A172 (cell line): ENCODE measurements around the gene ADGRD1. TPM values are rescaled to one million over a fixed set of nuclear protein-coding genes. Genes with fewer than 3 reads are reported as not detected.

ENCODE experiments used
- DNase-seq: peaks from one replicate; pipeline ENCODE4 v3.0.0-alpha.2; 2015; ENCODE audit warnings: low spot score
- total RNA-seq: library from RNA; depleted of rRNA; stranded (reverse); fragments of >200 nt; shearing (Covaris generic); gene quantifications from 2 replicates; pipeline ENCODE4 v1.2.3, GENCODE V29; 2014

The ADGRD1 gene
- total RNA-seq, 1 experiment from 2014 or later, result 0.52 TPM

GRCh38 chr12:131135786-131136538 is 182.3 kb downstream of the ADGRD1 start:
- DNase-seq, result no peak

- DNase-seq, result no peak
Observed at GRCh38 chr12:131136539-131136872, 182.8 kb downstream of the ADGRD1 start.

GRCh38 chr12:131137009-131137835 is 183.5 kb downstream of the ADGRD1 start:
- no peak for DNase-seq

- DNase-seq, result no peak
Observed at GRCh38 chr12:131137836-131138637, 184.3 kb downstream of the ADGRD1 start.

GRCh38 chr12:131138638-131139362 is 185.1 kb downstream of the ADGRD1 start:
- DNase-seq, result no peak

- DNase-seq, result no peak
Observed at GRCh38 chr12:131139363-131140068, 185.8 kb downstream of the ADGRD1 start.

- DNase-seq, result no peak
Observed at GRCh38 chr12:131140069-131140435, 186.3 kb downstream of the ADGRD1 start.

- DNase-seq, result no peak
Observed at GRCh38 chr12:131140697-131141096, 187.0 kb downstream of the ADGRD1 start.

- no peak for DNase-seq
Observed at GRCh38 chr12:131141514-131141913, 187.8 kb downstream of the ADGRD1 start.

GRCh38 chr12:131142891-131143657 is 189.4 kb downstream of the ADGRD1 start:
- DNase-seq, result no peak

- no peak for DNase-seq
Observed at GRCh38 chr12:131146173-131146675, 192.5 kb downstream of the ADGRD1 start.

- no peak for DNase-seq
Observed at GRCh38 chr12:131147293-131147692, 193.6 kb downstream of the ADGRD1 start.

- no peak for DNase-seq
Observed at GRCh38 chr12:131147894-131148293, 194.2 kb downstream of the ADGRD1 start.

GRCh38 chr12:131151558-131152345 is 198.0 kb downstream of the ADGRD1 start:
- no peak for DNase-seq

GRCh38 chr12:131152587-131152986 is 198.9 kb downstream of the ADGRD1 start:
- no peak for DNase-seq

GRCh38 chr12:131153016-131153415 is 199.3 kb downstream of the ADGRD1 start:
- no peak for DNase-seq

GRCh38 chr12:131153956-131154355 is 200.2 kb downstream of the ADGRD1 start:
- no peak for DNase-seq

- DNase-seq, result no peak
Observed at GRCh38 chr12:131155131-131155530, 201.4 kb downstream of the ADGRD1 start.

GRCh38 chr12:131157743-131158142 is 204.0 kb downstream of the ADGRD1 start:
- no peak for DNase-seq
